H1 (cell line): Measurements from ENCODE around the gene AMHR2. TPM values are rescaled to one million over a fixed set of nuclear protein-coding genes. Genes with fewer than 3 reads are reported as not detected.

Experiments
- CTCF ChIA-PET: fragments of 300-600 bp; sonication (Branson Sonifier 250); formaldehyde crosslinking; loops from one replicate; lab custom pipeline; 2021; ENCODE audit not compliant: partially characterized antibody; lab: Charles Lee
- POLR2A ChIA-PET: fragments of 300-600 bp; sonication (Branson Sonifier 250); formaldehyde crosslinking; loops from one replicate; lab custom pipeline; 2021; ENCODE audit warnings: inconsistent platforms; ENCODE audit not compliant: partially characterized antibody; lab: Charles Lee
- DNase-seq, 2 experiments: peaks; one replicate each; pipeline versions ENCODE4 v3.0.0 to v3.0.0-alpha.2; 2010 to 2022; ENCODE audit warnings: low spot score in 2 of 2, low read depth in 1 of 2, mixed read lengths in 1 of 2
- FAIRE-seq: peaks from 2 replicates; lab custom pipeline; 2011; peaks lifted over from hg19 to GRCh38; lab: Jason Lieb, UNC
- H2AFZ ChIP-seq: 2 replicates; pipeline ENCODE4 v1.8.1; 2012; ENCODE audit warnings: low read length, inconsistent platforms
- H2AK5ac ChIP-seq: 2 replicates; pipeline ENCODE4 v1.6.1; 2013; ENCODE audit warnings: low read depth, low read length
- H2BK120ac ChIP-seq: replicated peaks from 2 replicates; pipeline ENCODE3; 2013; ENCODE audit warnings: low read depth, low read length, inconsistent platforms
- H2BK12ac ChIP-seq: 2 replicates; pipeline ENCODE4 v1.6.1; 2013; ENCODE audit warnings: low read depth, low read length
- H2BK15ac ChIP-seq: 2 replicates; pipeline ENCODE4 v1.6.1; 2013; ENCODE audit warnings: low read length
- H2BK20ac ChIP-seq: 2 replicates; pipeline ENCODE4 v1.6.1; 2013; ENCODE audit warnings: low read length
- H2BK5ac ChIP-seq: 2 replicates; pipeline ENCODE4 v1.6.1; 2013; ENCODE audit warnings: low read depth, low read length
- H3K14ac ChIP-seq: 2 replicates; pipeline ENCODE4 v1.6.1; 2013; ENCODE audit warnings: inconsistent platforms; ENCODE audit not compliant: insufficient read length
- H3K18ac ChIP-seq: 2 replicates; pipeline ENCODE4 v1.6.1; 2013; ENCODE audit warnings: low read length; ENCODE audit errors: extremely low read depth
- H3K23ac ChIP-seq: 2 replicates; pipeline ENCODE4 v1.6.1; 2013; ENCODE audit warnings: inconsistent platforms; ENCODE audit not compliant: insufficient read length
- H3K23me2 ChIP-seq: 2 replicates; pipeline ENCODE4 v1.6.1; 2013; ENCODE audit warnings: low read depth, low read length
- H3K27ac ChIP-seq: 2 replicates; pipeline ENCODE4 v1.6.1; 2011; ENCODE audit warnings: low read depth, low read length, inconsistent platforms
- H3K27me3 ChIP-seq, 4 experiments: replicated peaks in 1 of 4; 1 replicate in 1 of 4; 2 replicates in 3 of 4; pipeline versions ENCODE4 v1.6.1 to v1.8.1; 2011 to 2013; ENCODE audit warnings: low read length in 3 of 4, mild to moderate bottlenecking in 3 of 4, inconsistent platforms in 2 of 4, mixed read lengths in 2 of 4, moderate library complexity in 1 of 4; ENCODE audit not compliant: control insufficient read depth in 3 of 4, insufficient read depth in 3 of 4; ENCODE audit errors: extremely low read depth in 1 of 4
- H3K36me3 ChIP-seq, 4 experiments: 2 replicates each; pipeline versions ENCODE4 v1.6.1 to v1.8.1; 2011 to 2013; ENCODE audit warnings: mild to moderate bottlenecking in 4 of 4, low read length in 3 of 4, moderate library complexity in 2 of 4, control low read depth in 1 of 4, inconsistent platforms in 1 of 4; ENCODE audit not compliant: insufficient read depth in 4 of 4, control insufficient read depth in 2 of 4
- H3K4ac ChIP-seq: replicated peaks from 2 replicates; pipeline ENCODE3; 2013; ENCODE audit warnings: low read length, low read depth, mixed read lengths, inconsistent platforms; ENCODE audit not compliant: insufficient read length
- H3K4me1 ChIP-seq, 4 experiments: replicated peaks in 1 of 4; 1 replicate in 1 of 4; 2 replicates in 3 of 4; pipeline versions ENCODE4 v1.6.1 to v1.8.1; 2011 to 2013; ENCODE audit warnings: low read length in 3 of 4, inconsistent platforms in 2 of 4, mixed read lengths in 1 of 4; ENCODE audit not compliant: insufficient read depth in 4 of 4, control insufficient read depth in 3 of 4
- H3K4me2 ChIP-seq, 2 experiments: 2 replicates each; pipeline versions ENCODE4 v1.6.1 to v1.8.1; 2011 to 2013; ENCODE audit warnings: low read depth in 2 of 2, low read length in 2 of 2, control low read depth in 1 of 2, inconsistent platforms in 1 of 2, mild to moderate bottlenecking in 1 of 2; ENCODE audit not compliant: insufficient read depth in 1 of 2
- H3K4me3 ChIP-seq, 4 experiments: fragments of 200-600, 300-600 bp in 1 of 4; sonication (generic), shearing (Covaris generic), sonication (Bioruptor Twin) in 1 of 4; 2 replicates each; pipeline versions ENCODE4 v1.5.1 to v1.8.1; 2011 to 2016; ENCODE audit warnings: low read length in 4 of 4, low read depth in 3 of 4, control low read depth in 2 of 4, inconsistent platforms in 2 of 4, mild to moderate bottlenecking in 2 of 4, mixed read lengths in 1 of 4, moderate library complexity in 1 of 4; ENCODE audit not compliant: insufficient read depth in 2 of 4; ENCODE audit errors: extremely low read depth in 1 of 4
- H3K56ac ChIP-seq: replicated peaks from 2 replicates; pipeline ENCODE3; 2013; ENCODE audit warnings: low read depth, mild to moderate bottlenecking, mixed read lengths, low read length, inconsistent platforms; ENCODE audit not compliant: insufficient read length
- H3K79me1 ChIP-seq: 2 replicates; pipeline ENCODE4 v1.6.1; 2013; ENCODE audit warnings: low read depth, low read length, control low read depth
- H3K79me2 ChIP-seq, 2 experiments: 2 replicates each; pipeline versions ENCODE4 v1.6.1 to v1.8.1; 2012 to 2013; ENCODE audit warnings: low read length in 2 of 2, mild to moderate bottlenecking in 2 of 2, inconsistent platforms in 1 of 2; ENCODE audit not compliant: insufficient read depth in 2 of 2, control insufficient read depth in 1 of 2
- H3K9ac ChIP-seq, 4 experiments: replicated peaks in 1 of 4; 1 replicate in 1 of 4; 2 replicates in 3 of 4; pipeline versions ENCODE4 v1.6.1 to v1.8.1; 2011 to 2013; ENCODE audit warnings: low read depth in 3 of 4, low read length in 3 of 4, control low read depth in 2 of 4, mild to moderate bottlenecking in 2 of 4, moderate library complexity in 2 of 4, inconsistent platforms in 1 of 4; ENCODE audit errors: extremely low read depth in 1 of 4
- H3K9me3 ChIP-seq, 2 experiments: 2 replicates each; pipeline versions ENCODE4 v1.6.1 to v1.8.1; 2012 to 2013; ENCODE audit warnings: mild to moderate bottlenecking in 2 of 2, moderate library complexity in 2 of 2, control low read depth in 1 of 2, inconsistent platforms in 1 of 2, low read depth in 1 of 2, low read length in 1 of 2, mixed read lengths in 1 of 2; ENCODE audit not compliant: insufficient read depth in 2 of 2
- H4K20me1 ChIP-seq, 2 experiments: replicated peaks in 1 of 2; 2 replicates each; pipeline versions ENCODE3 to v1.8.1; 2011 to 2013; ENCODE audit warnings: inconsistent platforms in 2 of 2, low read length in 2 of 2, mild to moderate bottlenecking in 1 of 2; ENCODE audit not compliant: insufficient read depth in 2 of 2, control insufficient read depth in 1 of 2
- H4K5ac ChIP-seq: 2 replicates; pipeline ENCODE4 v1.6.1; 2013; ENCODE audit warnings: low read length, low read depth, mixed read lengths, inconsistent platforms; ENCODE audit not compliant: insufficient read length
- H4K8ac ChIP-seq: 2 replicates; pipeline ENCODE4 v1.8.0; 2013; ENCODE audit warnings: mild to moderate bottlenecking, moderate library complexity, low read length, inconsistent platforms; ENCODE audit not compliant: insufficient read depth; ENCODE audit errors: extremely low read depth
- H4K91ac ChIP-seq: replicated peaks from 2 replicates; pipeline ENCODE3; 2013; ENCODE audit warnings: low read length, mixed read lengths, inconsistent platforms; ENCODE audit not compliant: insufficient read length
- POLR2A ChIP-seq, 2 experiments: IDR thresholded peaks; 1 replicate in 1 of 2; 2 replicates in 1 of 2; pipeline ENCODE4 v1.6.1; 2011; ENCODE audit warnings: low read depth in 2 of 2, low read length in 2 of 2, mild to moderate bottlenecking in 2 of 2; ENCODE audit errors: control extremely low read depth in 1 of 2
- SIN3A ChIP-seq, 2 experiments: IDR thresholded peaks in 1 of 2; conservative IDR thresholded peaks in 1 of 2; 2 replicates each; pipeline ENCODE4 v1.6.1; 2011 to 2012; ENCODE audit warnings: low read length in 2 of 2, improper control_type of control experiment in 1 of 2, low read depth in 1 of 2, mild to moderate bottlenecking in 1 of 2
- WGBS, 2 experiments: shearing (Covaris generic) in 1 of 2; methylation state at CpG; one replicate each; pipeline versions ENCODE4 v1.1.6 to v1.1.7; 2013 to 2015; ENCODE audit warnings: low lambda C conversion rate in 2 of 2, mixed read lengths in 2 of 2, inconsistent platforms in 1 of 2, low coverage in 1 of 2, missing lambda C conversion rate in 1 of 2; ENCODE audit not compliant: insufficient replicate concordance in 2 of 2, insufficient coverage in 1 of 2, insufficient read length in 1 of 2; ENCODE audit errors: extremely low coverage in 1 of 2, missing lambda C conversion rate in 1 of 2; 5-methylcytosine and 5-hydroxymethylcytosine counted together
- polyA plus RNA-seq, 7 experiments: library from polyadenylated mRNA; depleted of rRNA in 3 of 7; stranded (reverse) in 5 of 7; unstranded in 2 of 7; fragments of >200 nt in 5 of 7; fragments of 200-250 nt in 2 of 7; gene quantifications; 1 replicate in 5 of 7; 2 replicates in 1 of 7; 4 replicates in 1 of 7; pipeline versions ENCODE4 v1.2.1 to v1.2.3, GENCODE V29; 2011 to 2013; ENCODE audit warnings: missing spikeins in 2 of 7, mixed read lengths in 2 of 7
- total RNA-seq: library from RNA; stranded (reverse); fragmentation: NEBNext Ultra II Directional; extraction: Animal tissue kit (Norgen Biotek cat#: 25700); gene quantifications from 2 replicates; pipeline ENCODE4 v1.2.1, GENCODE V29; 2021

Gene AMHR2
- total and polyA plus RNA-seq, 2 of the 8 experiments (the other 6 are each of a cell fraction or from before 2014, with no cell fraction given) = 0.29 to 0.35 TPM

DNA sequence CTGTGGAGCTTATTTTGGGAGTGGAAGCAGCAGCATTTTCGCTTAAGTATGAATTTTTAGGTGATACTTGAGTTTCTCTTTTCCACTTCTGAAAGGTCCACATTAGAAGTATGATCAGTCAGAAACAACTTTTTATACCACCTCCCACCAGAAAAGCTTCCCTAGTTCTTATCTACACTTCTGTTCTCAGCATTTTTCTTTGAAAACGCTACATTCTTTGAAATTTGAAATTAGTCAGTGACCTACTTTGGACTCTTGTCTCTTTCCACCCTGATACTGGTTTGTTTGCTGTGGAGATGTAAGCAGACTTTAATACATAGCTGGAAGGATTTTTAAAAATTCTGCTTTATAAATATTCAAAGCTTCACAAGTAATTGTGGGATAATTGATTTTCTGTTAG, 50.4 kb downstream of the AMHR2 start:
- Histone ChIP-seq H3K4me2 (no peak overlapping the region), H2AFZ (no peak overlapping the region), H2BK15ac (no peak overlapping the region), H4K20me1 (peaks cover 21 to 31% of the 10 kb centered on the region in 2 experiments), H2BK12ac (no peak overlapping the region), H4K5ac (no peak overlapping the region), H2BK120ac (no peak overlapping the region), H3K4ac (no peak overlapping the region), H2BK20ac (no peak overlapping the region), H3K9me3 (no peaks in the 10 kb centered on the region), H3K79me2 (peaks cover 0 to 47% of the 10 kb centered on the region in 2 experiments; a peak in 2 of 4 replicates), H3K27ac (no peak overlapping the region; the same call in 1 of the 2 replicates), H3K27me3 (no peaks in the 10 kb centered on the region), H3K4me3 (no peak overlapping the region), H3K14ac (no peak overlapping the region), H3K9ac (no peak overlapping the region; a peak in 1 of 7 replicates), H3K4me1 (peaks cover 0 to 6% (median 1%) of the 10 kb centered on the region in 4 experiments; a peak in 3 of 7 replicates), H2AK5ac (no peak overlapping the region), H3K79me1 (no peaks in the 10 kb centered on the region; the same call in none of the 2 replicates), H4K91ac (no peak overlapping the region), H3K23ac (no peak overlapping the region), H3K36me3 (peaks cover 58 to 99% (median 86%) of the 10 kb centered on the region in 4 experiments), H4K8ac (no peak overlapping the region), H3K56ac (no peak overlapping the region), H3K23me2 (no peaks in the 10 kb centered on the region), H3K18ac (no peak overlapping the region), H2BK5ac (no peak overlapping the region)
- TF ChIP-seq POLR2A (IDR thresholded peaks at IDR 0.05; ENCODE audit: control extremely low read depth in 1 of 2, low read depth in 2 of 2, low read length in 2 of 2) = 0 out of 3 replicates have a peak, but pooled peaks of 1 of the 2 experiments have one; percentile 2
- TF ChIP-seq SIN3A (conservative IDR thresholded peaks at IDR 0.05 in 1 of 2, IDR thresholded peaks at IDR 0.05 in 1 of 2; ENCODE audit: low read depth in 1 of 2, low read length in 2 of 2) = no peak
- 95% methylated on average over 2 of the region's 2 CpGs; no CpG with 5 or more reads in 1 of the 2 experiments for WGBS, 2 experiments
- no peak for DNase-seq
- no peak for FAIRE-seq
- ChIA-PET CTCF (interaction anchor here (1.0 to 5.3 kb wide), 9 partner anchors 8 to 272 kb away, joined by 3 to 57 read pairs (median 3); partner anchors contain the start of gene AAAS), POLR2A (interaction anchor here (0.7 to 67.0 kb wide), 6 partner anchors 6 to 150 kb away, joined by 3 to 3397 read pairs (median 6); partner anchors contain the start of genes MAP3K12, NPFF, PCBP2 and PRR13)
